GM19395 (cell line): Measurements from ENCODE around the gene SLC38A6.

Experiments
- ATAC-seq: cut with Tn5 transposase; IDR thresholded peaks from one replicate; pipeline ENCODE4 v1.9.1; 2021; ENCODE audit warnings: mild to moderate bottlenecking, moderate library complexity; ENCODE audit not compliant: unreplicated experiment

The SLC38A6 gene

GRCh38 chr14:61101803-61102548 is 120.9 kb downstream of the SLC38A6 start:
- no peak for ATAC-seq
